ENCODE measurements around the gene ZNF530.

ZNF530 gene

DNA sequence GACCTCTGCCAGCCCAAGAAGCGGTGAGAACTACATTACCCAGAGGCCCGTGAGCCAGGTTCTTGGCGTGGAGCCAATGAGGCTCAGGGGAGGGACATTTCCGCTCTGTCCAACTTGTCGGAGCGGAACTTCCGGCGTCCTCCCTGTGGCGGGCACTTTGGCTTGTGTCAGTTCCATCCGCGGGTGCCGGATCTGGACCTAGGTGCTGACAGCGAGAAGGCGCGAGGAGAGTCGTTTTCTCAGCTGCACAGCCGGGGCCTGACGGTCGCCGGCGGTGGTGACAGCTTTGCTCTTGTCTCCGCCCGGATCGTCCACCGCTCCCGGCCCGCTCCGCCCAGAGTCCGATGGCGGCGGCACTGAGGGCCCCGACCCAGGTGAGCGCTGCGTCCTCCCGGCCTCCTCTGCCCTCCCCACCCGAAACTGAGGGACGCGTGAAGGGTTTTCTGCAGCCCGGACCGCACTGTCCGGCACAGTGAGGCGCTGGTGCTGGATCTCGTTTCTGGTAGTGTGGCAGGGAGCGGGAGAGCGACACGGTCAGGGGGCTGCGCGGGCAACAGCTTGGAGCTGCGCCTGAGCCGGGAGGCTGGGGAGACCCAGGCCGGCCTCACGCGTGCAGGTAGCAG is at the start of gene ZNF530:
Gene ZNF530, plus strand, starts transcription at position 125 of the 623 bp plus-strand sequence. CDS start 4,461 bp downstream, outside the sequence.
- Histone ChIP-seq H3K9ac (ENCODE audit: low read length) (peak within 1 kb of the TSS; percentile 60), H3K36me3 (ENCODE audit: control insufficient read depth, insufficient read depth, low read length) (no peaks in the 10 kb centered on the region), H3K4me1 (ENCODE audit: control insufficient read depth, insufficient read depth, low read length) (peaks cover 11% of the 10 kb centered on the region), H3K4me3 (ENCODE audit: low read length) (peak within 1 kb of the TSS; percentile 20), H3K27me3 (ENCODE audit: control insufficient read depth, insufficient read depth, low read length) (no peaks in the 10 kb centered on the region), H3K9me3 (ENCODE audit: control insufficient read depth, low read length) (no peaks in the 10 kb centered on the region)

- no peaks in the 10 kb centered on the region for H3K4me1 ChIP-seq (ENCODE audit: control insufficient read depth, insufficient read depth, low read length)
- peaks cover 40% of the 10 kb centered on the region for H3K36me3 ChIP-seq (ENCODE audit: control insufficient read depth, insufficient read depth, low read length)
- no peak overlapping the region for H3K4me3 ChIP-seq (ENCODE audit: low read length)
- no peak overlapping the region for H3K9ac ChIP-seq (ENCODE audit: low read length)
- no peaks in the 10 kb centered on the region for H3K27me3 ChIP-seq (ENCODE audit: control insufficient read depth, insufficient read depth, low read length)
- H3K9me3 ChIP-seq (ENCODE audit: control insufficient read depth, low read length), result peaks cover 27% of the 10 kb centered on the region
Observed at GRCh38 chr19:57552432-57552831, 47.3 kb upstream of the ZNF530 start.

GRCh38 chr19:57557659-57558058 is 42.0 kb upstream of the ZNF530 start:
- Histone ChIP-seq H3K36me3 (ENCODE audit: control insufficient read depth, insufficient read depth, low read length) (peaks cover 12% of the 10 kb centered on the region), H3K9ac (ENCODE audit: low read length) (no peak overlapping the region), H3K9me3 (ENCODE audit: control insufficient read depth, low read length) (no peaks in the 10 kb centered on the region), H3K4me1 (ENCODE audit: control insufficient read depth, insufficient read depth, low read length) (peaks cover 10% of the 10 kb centered on the region), H3K4me3 (ENCODE audit: low read length) (no peak overlapping the region), H3K27me3 (ENCODE audit: control insufficient read depth, insufficient read depth, low read length) (no peaks in the 10 kb centered on the region)

DNA sequence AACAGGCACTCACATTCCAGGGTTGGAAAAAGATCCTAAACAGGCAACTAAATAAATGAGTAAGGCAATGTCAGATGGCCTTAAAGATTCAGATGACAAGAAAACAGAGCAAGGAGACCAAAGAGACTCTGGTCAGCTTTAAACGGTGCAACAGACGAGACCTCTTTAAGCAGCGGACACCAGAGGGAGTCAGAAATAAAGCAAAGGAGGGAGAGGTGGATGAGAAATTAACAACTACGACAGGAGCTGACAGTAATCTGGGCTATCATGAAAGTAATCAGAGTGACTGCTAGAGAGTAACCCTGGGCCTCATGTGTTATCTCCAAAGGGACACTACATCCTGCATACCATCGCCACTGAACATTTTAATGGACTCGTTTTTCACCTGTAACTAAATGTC is 41.2 kb upstream of the ZNF530 start:
- no peaks in the 10 kb centered on the region for H3K27me3 ChIP-seq (ENCODE audit: control insufficient read depth, insufficient read depth, low read length)
- H3K4me1 ChIP-seq (ENCODE audit: control insufficient read depth, insufficient read depth, low read length), result peaks cover 10% of the 10 kb centered on the region
- no peaks in the 10 kb centered on the region for H3K9me3 ChIP-seq (ENCODE audit: control insufficient read depth, low read length)
- H3K36me3 ChIP-seq (ENCODE audit: control insufficient read depth, insufficient read depth, low read length), result peaks cover 9% of the 10 kb centered on the region
- peak overlapping the region; percentile 49 for H3K4me3 ChIP-seq (ENCODE audit: low read length)
- peak overlapping the region; percentile 62 for H3K9ac ChIP-seq (ENCODE audit: low read length)

GRCh38 chr19:57559008-57559403 is 40.7 kb upstream of the ZNF530 start:
- H3K27me3 ChIP-seq (ENCODE audit: control insufficient read depth, insufficient read depth, low read length), result no peaks in the 10 kb centered on the region
- H3K4me3 ChIP-seq (ENCODE audit: low read length), result peak overlapping the region; percentile 49
- peaks cover 9% of the 10 kb centered on the region for H3K36me3 ChIP-seq (ENCODE audit: control insufficient read depth, insufficient read depth, low read length)
- H3K9ac ChIP-seq (ENCODE audit: low read length), result peak overlapping the region; percentile 62
- H3K4me1 ChIP-seq (ENCODE audit: control insufficient read depth, insufficient read depth, low read length), result peaks cover 10% of the 10 kb centered on the region
- H3K9me3 ChIP-seq (ENCODE audit: control insufficient read depth, low read length), result no peaks in the 10 kb centered on the region

DNA sequence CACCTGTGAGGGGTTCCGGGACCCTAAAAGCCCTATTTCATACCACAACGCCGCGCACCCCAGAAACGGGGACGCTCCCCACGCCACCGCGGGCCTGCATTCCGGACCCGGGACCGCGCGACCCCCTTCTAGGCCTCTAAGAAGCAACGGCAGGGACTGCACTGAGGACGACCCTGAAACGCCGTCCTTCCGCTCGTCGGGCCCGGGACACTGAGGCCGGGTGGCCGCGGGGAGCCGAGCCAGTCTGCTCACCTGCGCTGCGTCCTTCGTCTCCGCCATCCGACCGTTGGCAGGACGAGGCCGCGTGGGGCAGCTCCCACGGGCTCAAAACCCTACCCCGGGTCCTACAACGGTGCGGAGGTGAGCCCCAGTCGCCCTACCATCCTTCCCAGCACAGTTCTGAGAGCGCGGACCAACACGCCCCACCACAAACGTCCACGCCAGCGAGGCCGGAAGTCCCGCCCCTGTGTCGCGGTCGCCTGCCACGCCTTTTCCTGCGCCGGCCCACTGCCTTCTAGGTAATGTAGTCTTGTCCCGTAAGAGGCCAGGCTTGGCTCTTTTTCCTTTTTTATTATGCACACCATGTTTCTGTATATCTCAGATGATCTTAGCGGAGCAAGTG is 40.2 kb upstream of the ZNF530 start, which contains the start of gene ZNF550:
Gene ZNF550, minus strand, starts transcription at position 460 of the 622 bp plus-strand sequence. Its CDS starts 181 bp downstream, at position 279.
- H3K4me3 ChIP-seq (ENCODE audit: low read length), result peak within 1 kb of the TSS; percentile 49
- H3K36me3 ChIP-seq (ENCODE audit: control insufficient read depth, insufficient read depth, low read length), result peaks cover 9% of the 10 kb centered on the region
- H3K27me3 ChIP-seq (ENCODE audit: control insufficient read depth, insufficient read depth, low read length), result no peaks in the 10 kb centered on the region
- H3K4me1 ChIP-seq (ENCODE audit: control insufficient read depth, insufficient read depth, low read length), result peaks cover 10% of the 10 kb centered on the region
- peak within 1 kb of the TSS; percentile 62 for H3K9ac ChIP-seq (ENCODE audit: low read length)
- H3K9me3 ChIP-seq (ENCODE audit: control insufficient read depth, low read length), result no peaks in the 10 kb centered on the region

DNA sequence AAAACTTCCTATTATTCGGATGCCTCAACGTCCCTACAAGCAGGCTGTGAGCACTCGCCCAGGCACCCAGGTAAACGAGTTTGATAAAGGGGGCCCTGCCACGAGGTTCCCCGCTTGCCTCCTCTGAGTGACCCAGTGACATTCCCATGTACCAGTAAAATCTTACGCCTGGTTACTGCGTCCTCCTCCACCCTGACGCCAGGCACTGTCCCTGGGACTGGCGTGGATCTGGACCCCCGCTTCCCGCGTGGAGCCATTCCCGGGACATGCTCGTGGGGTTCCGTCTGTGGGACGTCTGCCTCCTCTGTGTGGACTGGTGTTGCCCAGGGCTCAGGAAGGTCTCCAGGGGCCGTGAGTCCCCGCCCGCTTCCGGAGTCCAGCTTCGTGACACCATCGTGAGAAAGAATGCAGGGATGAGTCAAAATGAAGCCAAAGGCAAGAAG is 39.6 kb upstream of the ZNF530 start:
- Histone ChIP-seq H3K27me3 (ENCODE audit: control insufficient read depth, insufficient read depth, low read length) (no peaks in the 10 kb centered on the region), H3K36me3 (ENCODE audit: control insufficient read depth, insufficient read depth, low read length) (peaks cover 9% of the 10 kb centered on the region), H3K9ac (ENCODE audit: low read length) (peak overlapping the region; percentile 62), H3K4me1 (ENCODE audit: control insufficient read depth, insufficient read depth, low read length) (peaks cover 10% of the 10 kb centered on the region), H3K9me3 (ENCODE audit: control insufficient read depth, low read length) (no peaks in the 10 kb centered on the region), H3K4me3 (ENCODE audit: low read length) (peak overlapping the region; percentile 49)

- no peak overlapping the region for H3K9ac ChIP-seq (ENCODE audit: low read length)
- no peak overlapping the region for H3K4me3 ChIP-seq (ENCODE audit: low read length)
- no peaks in the 10 kb centered on the region for H3K36me3 ChIP-seq (ENCODE audit: control insufficient read depth, insufficient read depth, low read length)
- H3K27me3 ChIP-seq (ENCODE audit: control insufficient read depth, insufficient read depth, low read length), result no peaks in the 10 kb centered on the region
- H3K9me3 ChIP-seq (ENCODE audit: control insufficient read depth, low read length), result peaks cover 13% of the 10 kb centered on the region
- peaks cover 8% of the 10 kb centered on the region for H3K4me1 ChIP-seq (ENCODE audit: control insufficient read depth, insufficient read depth, low read length)
Observed at GRCh38 chr19:57563547-57563946, 36.1 kb upstream of the ZNF530 start.

DNA sequence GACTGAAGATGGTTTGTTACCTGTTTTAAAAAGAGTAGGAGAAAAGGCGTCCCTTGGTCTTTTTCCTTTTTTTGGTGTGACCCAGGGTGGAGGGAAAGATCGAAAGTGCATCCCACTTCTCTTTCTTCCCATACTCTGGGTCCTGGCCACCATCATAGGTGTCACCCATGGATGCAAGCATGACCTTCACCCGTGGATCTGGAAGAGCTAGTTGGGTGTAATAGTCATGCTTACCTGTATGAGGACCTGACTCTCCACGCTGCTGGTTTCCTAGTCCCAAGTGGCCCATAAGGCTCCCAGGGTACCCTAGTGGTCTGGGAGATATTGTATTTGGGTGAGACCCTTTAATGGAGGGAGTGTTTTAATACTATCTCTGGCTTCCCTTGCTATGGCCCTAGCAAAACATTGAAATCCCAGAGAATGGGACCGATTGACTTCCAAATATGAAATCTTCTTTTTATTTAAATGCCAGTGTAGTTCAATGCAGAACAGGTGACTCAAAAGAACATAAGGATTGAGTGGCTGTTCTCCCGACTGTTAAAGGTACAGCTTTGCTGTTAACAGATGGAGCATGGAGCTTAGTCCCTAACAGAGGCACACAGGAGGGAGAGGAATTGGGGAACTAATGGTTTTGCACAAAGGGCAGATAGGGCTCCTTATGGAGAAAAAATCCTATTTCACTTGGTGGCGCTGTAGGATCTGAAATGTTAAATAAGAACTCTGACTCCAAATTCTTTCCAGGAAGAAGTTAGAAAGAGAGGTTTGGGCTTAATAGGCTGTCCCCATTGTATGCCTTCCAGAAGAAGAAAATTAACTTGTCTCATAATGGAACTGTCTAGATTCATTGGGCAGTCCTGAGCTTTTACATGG is 33.1 kb upstream of the ZNF530 start:
- Histone ChIP-seq H3K4me3 (ENCODE audit: low read length) (no peak overlapping the region), H3K4me1 (ENCODE audit: control insufficient read depth, insufficient read depth, low read length) (no peaks in the 10 kb centered on the region), H3K27me3 (ENCODE audit: control insufficient read depth, insufficient read depth, low read length) (no peaks in the 10 kb centered on the region), H3K36me3 (ENCODE audit: control insufficient read depth, insufficient read depth, low read length) (peaks cover under 1% of the 10 kb centered on the region), H3K9ac (ENCODE audit: low read length) (no peak overlapping the region), H3K9me3 (ENCODE audit: control insufficient read depth, low read length) (peaks cover 21% of the 10 kb centered on the region)

- Histone ChIP-seq H3K4me3 (ENCODE audit: low read length) (no peak overlapping the region), H3K27me3 (ENCODE audit: control insufficient read depth, insufficient read depth, low read length) (no peaks in the 10 kb centered on the region), H3K36me3 (ENCODE audit: control insufficient read depth, insufficient read depth, low read length) (peaks cover 14% of the 10 kb centered on the region), H3K9me3 (ENCODE audit: control insufficient read depth, low read length) (peaks cover 59% of the 10 kb centered on the region), H3K4me1 (ENCODE audit: control insufficient read depth, insufficient read depth, low read length) (no peaks in the 10 kb centered on the region), H3K9ac (ENCODE audit: low read length) (no peak overlapping the region)
Observed at GRCh38 chr19:57570707-57571106, 29.0 kb upstream of the ZNF530 start.

DNA sequence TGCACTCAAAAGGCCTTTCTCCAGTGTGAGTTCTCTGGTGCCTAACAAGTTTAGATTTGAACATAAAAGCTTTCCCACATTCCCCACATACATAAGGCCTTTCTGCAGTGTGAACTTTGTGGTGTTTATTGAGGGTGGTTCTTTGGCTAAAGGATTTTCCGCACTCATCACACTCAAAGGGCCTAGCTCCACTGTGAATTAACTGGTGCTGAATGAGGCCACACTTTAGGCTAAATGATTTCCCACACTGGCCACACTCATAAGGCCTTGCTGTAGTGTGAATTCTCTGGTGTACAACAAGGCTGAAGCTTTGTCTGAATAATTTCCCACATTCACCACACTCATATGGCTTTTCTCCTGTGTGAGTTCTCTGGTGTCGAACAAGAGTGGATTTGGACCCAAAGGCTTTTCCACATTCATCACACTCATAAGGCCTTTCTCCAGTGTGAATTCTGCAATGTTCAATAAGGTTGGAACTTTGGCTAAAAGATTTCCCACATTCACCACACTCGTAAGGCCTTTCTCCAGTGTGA is 27.2 kb upstream of the ZNF530 start:
- Histone ChIP-seq H3K4me3 (ENCODE audit: low read length) (peak overlapping the region; percentile 12), H3K9me3 (ENCODE audit: control insufficient read depth, low read length) (peaks cover 54% of the 10 kb centered on the region)

More for the DNA sequence above, 27.2 kb upstream of the ZNF530 start:
- Histone ChIP-seq H3K4me1 (ENCODE audit: control insufficient read depth, insufficient read depth, low read length) (peaks cover under 1% of the 10 kb centered on the region), H3K27me3 (ENCODE audit: control insufficient read depth, insufficient read depth, low read length) (no peaks in the 10 kb centered on the region), H3K36me3 (ENCODE audit: control insufficient read depth, insufficient read depth, low read length) (peaks cover 14% of the 10 kb centered on the region), H3K9ac (ENCODE audit: low read length) (no peak overlapping the region)

All from mucosa of stomach (tissue), 1 donor.